Hepatocyte (in vitro differentiated cells): ENCODE data around the gene SPAG16.

Source experiments
- CTCF ChIP-seq: fragments of 200-600 bp; sonication (generic); IDR thresholded peaks from 2 replicates; pipeline ENCODE4 v1.5.1; 2016; ENCODE audit warnings: antibody characterized with exemption, mild to moderate bottlenecking; ENCODE audit not compliant: poor library complexity
- EZH2 ChIP-seq: fragments of 200-600 bp; sonication (generic); IDR thresholded peaks from 2 replicates; pipeline ENCODE4 v1.6.1; 2016; ENCODE audit warnings: antibody characterized with exemption, mild to moderate bottlenecking, borderline replicate concordance
- EZH2phosphoT487 ChIP-seq: fragments of 200-600 bp; sonication (generic); IDR thresholded peaks from one replicate; pipeline ENCODE4 v1.6.1; 2018; ENCODE audit warnings: antibody characterized with exemption, mild to moderate bottlenecking, low read depth, moderate library complexity; ENCODE audit not compliant: unreplicated experiment, severe bottlenecking

GRCh38 chr2:214035091-214035852, 751.0 kb downstream of the SPAG16 start:
- TF ChIP-seq CTCF (no peak), EZH2 (no peak), EZH2phosphoT487 (no peak)
